Large intestine (tissue), 12 donors: Measurements from ENCODE around the gene SGK1. TPM values are rescaled to one million over a fixed set of nuclear protein-coding genes. Genes with fewer than 3 reads are reported as not detected.
A peak's percentile ranks its signal among the peaks of the same experiment; 100 is the strongest.

Source experiments
- DNase-seq, 2 donors: peaks; one replicate each; pipeline versions ENCODE4 v3.0.0 to v3.0.0-alpha.2; 2013
- H3K27ac ChIP-seq: one replicate; pipeline ENCODE4 v1.5.1; 2013; ENCODE audit warnings: low read length
- H3K27me3 ChIP-seq: 2 replicates; pipeline ENCODE4 v1.6.1; 2013; ENCODE audit warnings: low read length; ENCODE audit not compliant: control insufficient read depth, insufficient read depth
- H3K36me3 ChIP-seq: 2 replicates; pipeline ENCODE4 v1.6.1; 2013; ENCODE audit warnings: low read length; ENCODE audit not compliant: control insufficient read depth, insufficient read depth
- H3K4me1 ChIP-seq: one replicate; pipeline ENCODE4 v1.6.1; 2013; ENCODE audit warnings: low read length; ENCODE audit not compliant: control insufficient read depth, insufficient read depth
- H3K4me3 ChIP-seq: one replicate; pipeline ENCODE4 v1.5.1; 2013; ENCODE audit warnings: low read length
- H3K9me3 ChIP-seq: one replicate; pipeline ENCODE4 v1.6.1; 2013; ENCODE audit warnings: mild to moderate bottlenecking, low read depth, low read length, moderate library complexity; ENCODE audit not compliant: control insufficient read depth
- WGBS: methylation state at CpG from one replicate; pipeline ENCODE4 v1.1.5; 2013; ENCODE audit warnings: low lambda C conversion rate; ENCODE audit not compliant: insufficient coverage; 5-methylcytosine and 5-hydroxymethylcytosine counted together
- long read RNA-seq, 11 donors: transcript quantifications; one replicate each; lab custom pipeline, GENCODE V29; 2026
- polyA plus RNA-seq: library from polyadenylated mRNA; unstranded; fragments of 120-200 nt; gene quantifications from one replicate; pipeline ENCODE4 v1.2.1, GENCODE V29; 2013

The SGK1 gene
- 41.2 TPM for polyA plus RNA-seq
- long read RNA-seq, donor 1, transcript SGK1-223 (12 exons, 1,850 nt) = major isoform, 5 of 6 reads
- long read RNA-seq, donor 1, partial matches to known transcripts = 0 of 6 reads
- long read RNA-seq, donor 1, other reads (novel, unspliced or antisense) = 0 of 6 reads
- long read RNA-seq, donor 2, full-length matches to known transcripts = 14 of 14 reads
- long read RNA-seq, donor 2, partial matches to known transcripts = 0 of 14 reads
- long read RNA-seq, donor 2, other reads (novel, unspliced or antisense) = 0 of 14 reads
- long read RNA-seq, donor 3, partial matches to known transcripts = 0 of 7 reads
- long read RNA-seq, donor 3, other reads (novel, unspliced or antisense) = 0 of 7 reads
- long read RNA-seq, donor 4 = 0 reads
- long read RNA-seq, donor 5, partial matches to known transcripts = 0 of 3 reads
- long read RNA-seq, donor 5, other reads (novel, unspliced or antisense) = 0 of 3 reads
- long read RNA-seq, donor 6, partial matches to known transcripts = 0 of 5 reads
- long read RNA-seq, donor 6, other reads (novel, unspliced or antisense) = 0 of 5 reads
- long read RNA-seq, donor 7, partial matches to known transcripts = 0 of 5 reads
- long read RNA-seq, donor 7, other reads (novel, unspliced or antisense) = 0 of 5 reads
- long read RNA-seq, donor 8, partial matches to known transcripts = 0 of 12 reads
- long read RNA-seq, donor 8, other reads (novel, unspliced or antisense) = 0 of 12 reads
- long read RNA-seq, donor 9, full-length matches to known transcripts = 12 of 12 reads
- long read RNA-seq, donor 9, partial matches to known transcripts = 0 of 12 reads
- long read RNA-seq, donor 9, other reads (novel, unspliced or antisense) = 0 of 12 reads
- long read RNA-seq, donor 10, partial matches to known transcripts = 0 of 3 reads
- long read RNA-seq, donor 10, other reads (novel, unspliced or antisense) = 0 of 3 reads
- long read RNA-seq, donor 11, partial matches to known transcripts = 0 of 9 reads
- long read RNA-seq, donor 11, other reads (novel, unspliced or antisense) = 0 of 9 reads

GRCh38 chr6:134317471-134318131, at the start of gene SGK1:
TSS of gene SGK1 (minus strand) at chr6:134318112. CDS start at chr6:134317460, 652 bp downstream.
- peaks cover 29% of the 10 kb centered on the region for H3K27me3 ChIP-seq
- DNase-seq = peak in 1 of 2 donors; percentile 45
- H3K4me3 ChIP-seq = peak within 1 kb of the TSS; percentile 40
- no peaks in the 10 kb centered on the region for H3K36me3 ChIP-seq
- no peak within 1 kb of the TSS for H3K27ac ChIP-seq
- no peaks in the 10 kb centered on the region for H3K9me3 ChIP-seq
- 0% methylated on average over 2 of the region's 33 CpGs for WGBS
- H3K4me1 ChIP-seq = no peaks in the 10 kb centered on the region

- Histone ChIP-seq H3K36me3 (no peaks in the 10 kb centered on the region), H3K9me3 (no peaks in the 10 kb centered on the region), H3K4me1 (no peaks in the 10 kb centered on the region), H3K4me3 (no peak overlapping the region), H3K27ac (no peak overlapping the region), H3K27me3 (no peaks in the 10 kb centered on the region)
- WGBS = 100% methylated on average over 1 of the region's 2 CpGs
- no peak for DNase-seq
Observed at GRCh38 chr6:134363323-134364039, 45.6 kb upstream of the SGK1 start.

GRCh38 chr6:134361011-134361410, 43.1 kb upstream of the SGK1 start:
- H3K4me3 ChIP-seq = no peak overlapping the region
- no peak overlapping the region for H3K27ac ChIP-seq
- DNase-seq = no peak
- H3K4me1 ChIP-seq = no peaks in the 10 kb centered on the region
- H3K27me3 ChIP-seq = no peaks in the 10 kb centered on the region
- no peaks in the 10 kb centered on the region for H3K9me3 ChIP-seq
- H3K36me3 ChIP-seq = no peaks in the 10 kb centered on the region
- WGBS = 80% methylated on average over 1 of the region's 6 CpGs

DNA sequence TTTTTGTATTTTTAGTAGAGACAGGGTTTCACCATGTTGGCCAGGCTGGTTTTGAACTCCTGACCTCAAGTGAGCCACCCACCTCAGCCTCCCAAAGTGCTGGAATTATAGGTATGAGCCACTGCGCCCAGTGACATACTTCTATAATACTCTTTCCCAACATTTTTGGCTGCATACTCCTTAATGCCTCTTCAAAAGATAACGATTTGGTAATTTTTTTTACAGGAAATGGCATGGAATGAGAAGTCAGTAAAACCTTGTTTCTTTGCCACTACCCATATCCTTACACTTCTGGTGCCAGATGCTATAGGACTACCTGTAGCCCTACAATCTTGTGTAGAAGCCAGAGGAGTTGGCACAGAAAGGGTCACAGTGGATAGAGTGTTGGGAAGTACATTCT, 41.4 kb upstream of the SGK1 start:
- Histone ChIP-seq H3K4me3 (no peak overlapping the region), H3K27me3 (no peaks in the 10 kb centered on the region), H3K4me1 (no peaks in the 10 kb centered on the region), H3K27ac (no peak overlapping the region), H3K36me3 (no peaks in the 10 kb centered on the region), H3K9me3 (no peaks in the 10 kb centered on the region)
- DNase-seq = no peak
- no CpG with 5 or more reads among the region's 2 CpGs for WGBS

DNA sequence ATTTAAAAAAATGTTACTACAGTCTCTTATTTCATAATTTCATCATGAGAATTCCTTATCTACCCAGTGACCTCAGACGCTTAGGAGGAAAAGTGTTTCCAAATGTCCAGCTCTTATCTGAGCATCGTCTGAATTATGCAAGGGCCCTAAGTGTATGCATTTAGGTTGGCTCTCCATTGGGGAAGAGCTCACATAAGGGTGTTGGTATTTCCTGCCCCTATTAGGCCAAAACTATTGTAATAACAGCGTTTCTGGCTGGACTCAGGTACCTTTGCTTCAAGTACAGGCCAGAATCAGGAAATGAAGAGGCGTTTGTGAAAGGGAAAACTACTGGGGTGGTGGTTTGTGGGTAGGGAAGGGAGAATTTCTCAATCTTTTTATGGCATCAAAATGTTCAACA, 40.4 kb upstream of the SGK1 start:
- H3K27ac ChIP-seq = peak overlapping the region; percentile 6
- peak; percentile 14 to 48 for DNase-seq
- WGBS = no CpG with 5 or more reads among the region's 4 CpGs

DNA sequence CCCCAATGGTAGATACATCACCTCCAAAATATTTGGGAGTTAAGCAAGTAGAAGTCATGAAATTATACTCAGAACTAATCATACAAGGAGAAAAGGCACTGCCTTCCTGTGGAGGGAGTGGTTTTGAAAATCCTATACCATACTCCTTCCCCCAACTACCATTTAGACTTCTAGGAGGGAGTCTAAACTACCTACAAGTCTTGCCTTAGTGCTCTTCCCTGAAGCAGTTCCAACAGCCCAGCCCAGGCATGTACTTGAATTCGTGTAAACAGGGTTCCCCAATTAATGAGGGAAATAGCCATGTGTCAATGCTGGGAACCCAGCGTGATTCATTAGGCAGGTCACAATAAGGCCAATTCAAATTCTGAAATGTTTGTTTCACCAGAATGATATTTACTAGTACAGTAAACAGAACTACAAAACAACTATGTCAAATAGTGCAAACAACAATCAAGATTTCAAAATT, 39.1 kb upstream of the SGK1 start:
- Histone ChIP-seq H3K36me3 (no peaks in the 10 kb centered on the region), H3K4me3 (no peak overlapping the region), H3K9me3 (no peaks in the 10 kb centered on the region), H3K4me1 (no peaks in the 10 kb centered on the region), H3K27ac (no peak overlapping the region), H3K27me3 (no peaks in the 10 kb centered on the region)
- no CpG with 5 or more reads among the region's 2 CpGs for WGBS
- no peak for DNase-seq

More for the DNA sequence above, 40.4 kb upstream of the SGK1 start:
- Histone ChIP-seq H3K27me3 (no peaks in the 10 kb centered on the region), H3K4me1 (no peaks in the 10 kb centered on the region), H3K4me3 (no peak overlapping the region), H3K36me3 (no peaks in the 10 kb centered on the region), H3K9me3 (no peaks in the 10 kb centered on the region)

GRCh38 chr6:134356405-134356804, 38.5 kb upstream of the SGK1 start:
- Histone ChIP-seq H3K4me1 (no peaks in the 10 kb centered on the region), H3K36me3 (no peaks in the 10 kb centered on the region), H3K9me3 (no peaks in the 10 kb centered on the region), H3K4me3 (no peak overlapping the region), H3K27me3 (no peaks in the 10 kb centered on the region), H3K27ac (no peak overlapping the region)
- DNase-seq = no peak
- WGBS = 100% methylated on average over 2 of the region's 3 CpGs

DNA sequence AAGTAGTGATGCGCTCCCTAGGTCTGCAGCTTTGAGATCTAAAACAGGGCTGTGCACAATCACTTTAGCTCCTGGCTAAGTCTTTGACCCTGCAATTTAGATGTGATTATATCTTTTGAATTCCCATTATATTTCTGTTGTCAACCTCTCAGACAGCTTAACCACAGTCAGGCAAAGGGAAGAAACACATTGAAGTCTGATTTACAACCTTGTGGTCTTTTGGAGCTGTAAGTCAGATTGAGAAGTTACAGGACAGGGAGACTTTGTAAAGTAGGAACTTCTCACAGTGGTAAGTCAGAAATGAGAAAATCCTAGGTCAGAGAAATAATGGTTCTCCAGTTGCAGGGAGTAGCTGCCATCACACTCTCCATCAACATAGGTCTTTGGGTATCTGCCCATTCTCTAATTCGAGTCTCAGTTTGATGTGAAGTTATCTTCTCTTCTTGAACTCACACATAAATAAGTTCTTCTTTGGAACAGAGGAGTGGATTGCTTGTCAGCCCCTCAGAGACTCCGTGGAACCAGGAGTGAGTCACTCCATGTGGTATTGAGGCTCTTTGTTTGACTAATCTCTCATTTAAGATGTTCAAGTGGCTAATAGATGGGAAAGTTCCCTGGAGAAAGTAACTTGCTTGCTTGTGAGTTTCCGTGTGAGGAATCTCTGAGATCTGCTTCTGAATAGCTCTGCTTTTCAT, 35.0 kb upstream of the SGK1 start:
- Histone ChIP-seq H3K36me3 (no peaks in the 10 kb centered on the region), H3K27ac (no peak overlapping the region), H3K9me3 (no peaks in the 10 kb centered on the region), H3K27me3 (no peaks in the 10 kb centered on the region), H3K4me3 (no peak overlapping the region), H3K4me1 (no peaks in the 10 kb centered on the region)
- no peak for DNase-seq
- 93% methylated on average over 3 of the region's 4 CpGs for WGBS
